Stromal cell of bone marrow (primary cell): ENCODE results near the gene PHAX.
"Not testable (repeated sequence)": the region's sequence is repeated elsewhere in the genome, so short reads cannot be mapped to it uniquely, and the experiment has no call there.

Experiments used
- DNase-seq: peaks from one replicate; pipeline ENCODE4 v3.0.0-alpha.2; 2012; ENCODE audit warnings: low read depth

Gene PHAX

GRCh38 chr5:126658561-126658960, 57.8 kb downstream of the PHAX start:
- no peak for DNase-seq

DNA sequence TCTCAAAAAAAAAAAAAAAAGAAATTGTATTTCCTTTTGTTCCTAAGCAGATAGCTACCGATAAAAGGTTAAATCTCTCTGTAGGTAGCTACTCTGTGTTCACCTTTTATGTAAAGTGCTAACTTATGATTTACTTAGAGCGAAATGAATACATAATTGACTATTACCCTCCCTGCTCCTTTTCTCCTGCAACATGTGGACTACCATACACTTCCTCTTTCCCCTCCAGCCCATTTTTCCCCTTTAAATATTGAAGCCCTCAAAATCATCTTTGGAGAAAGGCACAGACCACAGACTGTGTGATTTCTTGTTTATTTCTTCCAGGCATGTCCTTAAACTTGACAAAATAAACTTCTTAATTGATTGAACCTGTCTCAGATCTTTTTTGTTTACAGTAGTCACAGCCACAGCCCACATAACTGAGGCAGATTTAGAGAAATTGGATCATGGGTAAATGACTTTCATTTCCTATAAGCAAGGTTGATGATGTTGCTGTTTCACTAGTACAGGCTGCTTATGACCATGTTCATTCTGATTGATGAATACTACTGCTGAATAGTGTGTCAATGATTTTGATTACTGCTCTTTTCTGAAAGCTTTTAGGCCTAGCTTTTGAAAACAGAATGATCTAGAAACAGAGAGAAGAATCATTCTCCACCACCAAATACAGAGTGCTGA, 59.2 kb downstream of the PHAX start:
- no peak for DNase-seq

- DNase-seq = no peak
Measured at GRCh38 chr5:126664586-126664985, 63.8 kb downstream of the PHAX start.

- not testable (repeated sequence) for DNase-seq
Measured at GRCh38 chr5:126670109-126670508, 69.4 kb downstream of the PHAX start.

GRCh38 chr5:126671681-126672080, 70.9 kb downstream of the PHAX start:
- not testable (repeated sequence) for DNase-seq

GRCh38 chr5:126673477-126673876, 72.7 kb downstream of the PHAX start:
- DNase-seq = no peak

GRCh38 chr5:126674145-126674544, 73.4 kb downstream of the PHAX start:
- no peak for DNase-seq

- DNase-seq = no peak
Measured at GRCh38 chr5:126675338-126675737, 74.6 kb downstream of the PHAX start.

DNA sequence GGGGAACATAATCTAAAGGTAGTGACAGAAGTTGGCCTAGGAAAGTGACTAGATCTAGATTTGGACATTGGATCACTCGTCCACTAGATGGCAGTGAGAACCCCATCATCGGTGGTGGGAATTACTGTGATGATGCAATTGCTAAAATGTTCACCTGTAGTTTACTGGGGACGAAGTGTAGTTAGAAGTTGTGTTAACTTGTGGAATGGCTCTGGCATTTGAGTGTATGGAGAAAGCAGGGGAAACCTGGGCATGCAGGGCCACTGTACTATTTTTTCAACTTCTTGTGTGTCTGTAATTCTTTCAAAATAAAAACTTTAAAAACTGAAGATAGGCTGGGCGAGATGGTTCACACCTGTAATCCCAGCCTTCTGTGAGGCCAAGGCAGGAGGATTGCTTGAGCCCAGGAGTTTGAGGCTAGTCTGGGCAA, 75.5 kb downstream of the PHAX start:
- DNase-seq = no peak
